ENCODE results near the gene MYO3B. TPM values are rescaled to one million over a fixed set of nuclear protein-coding genes. Genes with fewer than 3 reads are reported as not detected.

MYO3B gene
- under 0.01 TPM in 2 replicates for total RNA-seq

DNA sequence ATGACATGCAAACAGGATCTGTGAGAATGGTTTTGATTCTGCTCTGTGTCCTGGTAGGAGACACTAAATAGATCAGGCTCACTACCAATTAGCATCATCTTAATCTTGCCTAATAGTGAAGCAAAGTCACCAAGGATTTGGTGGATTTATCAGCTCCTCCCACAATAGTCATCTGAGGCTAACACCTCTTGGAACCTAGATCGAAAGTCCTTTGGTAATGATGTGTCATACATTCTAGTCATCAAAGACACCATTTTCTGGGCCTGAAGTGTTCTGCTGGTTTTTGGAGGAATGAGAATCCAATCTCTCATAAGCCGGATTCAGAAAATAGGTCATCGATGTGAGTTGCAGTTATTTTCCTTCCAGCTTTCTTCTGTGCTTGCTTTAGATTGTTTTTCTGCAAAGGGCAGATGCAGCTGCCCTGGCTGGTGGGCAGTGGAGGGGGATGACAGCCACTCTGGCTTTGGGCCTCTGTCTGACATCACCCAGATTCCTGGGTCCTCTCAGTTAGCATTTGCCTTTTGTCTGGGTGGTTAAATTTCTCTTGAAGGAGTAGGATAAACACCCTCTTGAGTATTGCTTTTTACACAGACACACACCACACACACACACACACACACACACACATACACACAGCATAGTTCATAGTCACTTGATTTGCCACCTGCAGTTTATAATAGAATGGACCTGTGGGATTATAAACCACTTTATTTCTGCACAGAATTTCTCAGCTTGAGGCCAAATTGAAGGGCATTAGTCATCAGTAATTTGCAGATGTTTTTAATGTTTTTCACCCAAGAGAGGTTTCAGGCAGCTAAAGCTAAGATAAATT lies at the start of gene MYO3B:
Gene MYO3B (plus strand): TSS at position 198 of the 832 bp plus-strand sequence. CDS start 141 bp downstream, at position 339.

Measured in uterine smooth muscle cell (primary cell).